Body of pancreas (tissue), 4 donors: Measurements from ENCODE around the gene NUP214. TPM values are rescaled to one million over a fixed set of nuclear protein-coding genes. Genes with fewer than 3 reads are reported as not detected.

ENCODE experiments used
- ATAC-seq: fragments of 150-250 bp; one replicate; pipeline ENCODE4 v1.9.1; 2016
- DNase-seq, 4 donors: peaks; one replicate each; pipeline ENCODE4 v3.0.0-alpha.2; 2019
- H3K27ac ChIP-seq, 4 donors: fragments of 200-600 bp; sonication (generic); 1 replicate in 3 of 4; 2 replicates in 1 of 4; pipeline versions ENCODE4 v1.5.1 to v1.6.1; 2016 to 2019; ENCODE audit warnings: mild to moderate bottlenecking in 1 of 4, mixed read lengths in 1 of 4, moderate library complexity in 1 of 4
- H3K27me3 ChIP-seq, 2 donors: fragments of 200-600 bp; sonication (generic); one replicate each; pipeline ENCODE4 v1.6.0; 2016; ENCODE audit warnings: mild to moderate bottlenecking in 1 of 2
- H3K36me3 ChIP-seq, 2 donors: fragments of 200-600 bp; sonication (generic); replicated peaks in 1 of 2; 2 replicates each; pipeline ENCODE4 v1.5.1; 2016; ENCODE audit warnings: low read depth in 2 of 2; ENCODE audit not compliant: insufficient read depth in 1 of 2
- H3K4me1 ChIP-seq: fragments of 200-600 bp; sonication (generic); one replicate; pipeline ENCODE4 v1.6.0; 2016
- H3K4me3 ChIP-seq, 2 donors: fragments of 200-600 bp; sonication (generic); 1 replicate in 1 of 2; 2 replicates in 1 of 2; pipeline ENCODE4 v1.5.1; 2016 to 2019
- H3K9me3 ChIP-seq, 3 donors: fragments of 200-600 bp; sonication (generic); 1 replicate in 2 of 3; 2 replicates in 1 of 3; pipeline ENCODE4 v1.5.1; 2016
- CTCF ChIP-seq, 7 experiments: fragments of 450-650 bp in 4 of 7; fragments of 200-600 bp in 3 of 7; sonication (generic) in 3 of 7; IDR thresholded peaks; one replicate each; pipeline ENCODE4 v1.5.1; 2016 to 2019; ENCODE audit warnings: antibody characterized with exemption in 7 of 7
- POLR2A ChIP-seq, 3 donors: fragments of 450-650 bp; IDR thresholded peaks; one replicate each; pipeline ENCODE4 v1.6.1; 2016; ENCODE audit warnings: antibody characterized with exemption in 3 of 3, mild to moderate bottlenecking in 2 of 3
- WGBS, 2 donors: methylation state at CpG; one replicate each; pipeline ENCODE4 v1.1.5; 2017; 5-methylcytosine and 5-hydroxymethylcytosine counted together
- intact Hi-C: fragments of 100-400 bp; cut with DNase I; formaldehyde crosslinking; loops from one replicate; pipeline ENCODE4 v1.15.1; 2023
- total RNA-seq, 2 donors: library from RNA; depleted of rRNA; stranded (reverse); fragments of >200 nt; gene quantifications; one replicate each; pipeline ENCODE4 v1.1.0, GENCODE V29; 2016

NUP214 gene
- total RNA-seq, 2 donors from 2014 or later, result 24.7 to 29.6 TPM

- intact Hi-C loops, result no loop called here
- H3K4me3 ChIP-seq, result no peak overlapping the region
- no peak for TF ChIP-seq CTCF (IDR thresholded peaks at IDR 0.05)
- no peak for TF ChIP-seq POLR2A (IDR thresholded peaks at IDR 0.05)
- 77 to 84% methylated on average over 10 to 11 of the region's 11 CpGs for WGBS, 2 donors
- no peak overlapping the region for H3K27ac ChIP-seq
- no peak for DNase-seq
- H3K27me3 ChIP-seq, result no peaks in the 10 kb centered on the region
- H3K9me3 ChIP-seq, result no peaks in the 10 kb centered on the region
- H3K36me3 ChIP-seq, result peaks cover 12 to 37% of the 10 kb centered on the region in 2 donors
- ATAC-seq, result no peak
- no peaks in the 10 kb centered on the region for H3K4me1 ChIP-seq
Measured at GRCh38 chr9:131197160-131197911, 72.0 kb downstream of the NUP214 start.

- Histone ChIP-seq H3K36me3 (peaks cover 12 to 35% of the 10 kb centered on the region in 2 donors), H3K4me3 (no peak overlapping the region), H3K4me1 (no peaks in the 10 kb centered on the region), H3K27me3 (no peaks in the 10 kb centered on the region), H3K27ac (no peak overlapping the region), H3K9me3 (no peaks in the 10 kb centered on the region)
- TF ChIP-seq CTCF (IDR thresholded peaks at IDR 0.05) (no peak), POLR2A (IDR thresholded peaks at IDR 0.05) (no peak)
- WGBS, 2 donors, result 87 to 94% methylated on average over 14 to 15 of the region's 15 CpGs
- DNase-seq, result no peak
- intact Hi-C loops, result no loop called here
- no peak for ATAC-seq
Measured at GRCh38 chr9:131198041-131198715, 72.8 kb downstream of the NUP214 start.

GRCh38 chr9:131201856-131202255 is 76.5 kb downstream of the NUP214 start:
- no peaks in the 10 kb centered on the region for H3K9me3 ChIP-seq
- H3K36me3 ChIP-seq, result peaks cover 12 to 30% of the 10 kb centered on the region in 2 donors
- TF ChIP-seq POLR2A (IDR thresholded peaks at IDR 0.05) (no peak), CTCF (IDR thresholded peaks at IDR 0.05) (no peak)
- no peak for ATAC-seq
- no peaks in the 10 kb centered on the region for H3K4me1 ChIP-seq
- no peak overlapping the region for H3K4me3 ChIP-seq
- no peaks in the 10 kb centered on the region for H3K27me3 ChIP-seq
- intact Hi-C loops, result no loop called here
- no peak for DNase-seq
- 92 to 98% methylated on average over 3 of the region's 3 CpGs for WGBS, 2 donors
- no peak overlapping the region for H3K27ac ChIP-seq

GRCh38 chr9:131203431-131204218 is 78.2 kb downstream of the NUP214 start:
- TF ChIP-seq POLR2A (IDR thresholded peaks at IDR 0.05) (no peak), CTCF (IDR thresholded peaks at IDR 0.05) (no peak)
- no peak for DNase-seq
- H3K9me3 ChIP-seq, result no peaks in the 10 kb centered on the region
- no peaks in the 10 kb centered on the region for H3K27me3 ChIP-seq
- intact Hi-C loops, result no loop called here
- H3K4me3 ChIP-seq, result no peak overlapping the region
- 86% methylated on average over 4 of the region's 4 CpGs for WGBS, 2 donors
- no peaks in the 10 kb centered on the region for H3K4me1 ChIP-seq
- no peak for ATAC-seq
- no peak overlapping the region for H3K27ac ChIP-seq
- H3K36me3 ChIP-seq, result peaks cover 0 to 17% of the 10 kb centered on the region in 2 donors
